ENCODE results near the gene LLCFC1.

DNA sequence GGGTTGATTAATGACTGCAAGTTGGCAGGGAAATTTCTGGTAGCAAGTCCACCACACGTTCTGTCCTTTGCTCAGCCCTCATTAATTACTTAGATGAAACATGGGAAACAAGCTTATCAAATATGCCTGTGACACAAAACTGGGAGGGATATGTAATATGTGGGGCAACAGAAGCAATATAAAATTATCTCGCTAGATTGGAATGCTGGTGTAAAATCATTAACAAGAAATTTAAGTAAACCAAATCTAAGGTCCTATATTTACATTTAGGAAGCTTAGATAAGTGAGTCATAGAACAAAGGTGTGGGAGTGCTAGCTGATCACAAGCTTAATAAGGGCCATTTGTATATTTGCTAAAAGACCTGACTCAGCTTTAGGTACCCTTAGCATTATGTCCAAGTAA, 29.3 kb upstream of the LLCFC1 start:
- TF ChIP-seq POLR2A (IDR thresholded peaks at IDR 0.05) (no peak), CTCF (IDR thresholded peaks at IDR 0.05) (no peak)

All from testis (tissue), 2 donors.